Hindlimb muscle (tissue), 1 donor: Measurements from ENCODE around the gene PAQR5. TPM values are rescaled to one million over a fixed set of nuclear protein-coding genes. Genes with fewer than 3 reads are reported as not detected.
A peak's percentile ranks its signal among the peaks of the same experiment; 100 is the strongest.
"Not testable (repeated sequence)": the region's sequence is repeated elsewhere in the genome, so short reads cannot be mapped to it uniquely, and the experiment has no call there.

Source experiments
- DNase-seq: peaks from one replicate; pipeline ENCODE4 v3.0.0-alpha.2; 2013
- polyA plus RNA-seq: library from polyadenylated mRNA; unstranded; fragments of 120-200 nt; gene quantifications from one replicate; pipeline ENCODE4 v1.2.1, GENCODE V29; 2013; ENCODE audit not compliant: insufficient read length

Gene PAQR5, protein sequence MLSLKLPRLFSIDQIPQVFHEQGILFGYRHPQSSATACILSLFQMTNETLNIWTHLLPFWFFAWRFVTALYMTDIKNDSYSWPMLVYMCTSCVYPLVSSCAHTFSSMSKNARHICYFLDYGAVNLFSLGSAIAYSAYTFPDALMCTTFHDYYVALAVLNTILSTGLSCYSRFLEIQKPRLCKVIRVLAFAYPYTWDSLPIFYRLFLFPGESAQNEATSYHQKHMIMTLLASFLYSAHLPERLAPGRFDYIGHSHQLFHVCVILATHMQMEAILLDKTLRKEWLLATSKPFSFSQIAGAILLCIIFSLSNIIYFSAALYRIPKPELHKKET
- polyA plus RNA-seq, result 0.72 TPM

DNA sequence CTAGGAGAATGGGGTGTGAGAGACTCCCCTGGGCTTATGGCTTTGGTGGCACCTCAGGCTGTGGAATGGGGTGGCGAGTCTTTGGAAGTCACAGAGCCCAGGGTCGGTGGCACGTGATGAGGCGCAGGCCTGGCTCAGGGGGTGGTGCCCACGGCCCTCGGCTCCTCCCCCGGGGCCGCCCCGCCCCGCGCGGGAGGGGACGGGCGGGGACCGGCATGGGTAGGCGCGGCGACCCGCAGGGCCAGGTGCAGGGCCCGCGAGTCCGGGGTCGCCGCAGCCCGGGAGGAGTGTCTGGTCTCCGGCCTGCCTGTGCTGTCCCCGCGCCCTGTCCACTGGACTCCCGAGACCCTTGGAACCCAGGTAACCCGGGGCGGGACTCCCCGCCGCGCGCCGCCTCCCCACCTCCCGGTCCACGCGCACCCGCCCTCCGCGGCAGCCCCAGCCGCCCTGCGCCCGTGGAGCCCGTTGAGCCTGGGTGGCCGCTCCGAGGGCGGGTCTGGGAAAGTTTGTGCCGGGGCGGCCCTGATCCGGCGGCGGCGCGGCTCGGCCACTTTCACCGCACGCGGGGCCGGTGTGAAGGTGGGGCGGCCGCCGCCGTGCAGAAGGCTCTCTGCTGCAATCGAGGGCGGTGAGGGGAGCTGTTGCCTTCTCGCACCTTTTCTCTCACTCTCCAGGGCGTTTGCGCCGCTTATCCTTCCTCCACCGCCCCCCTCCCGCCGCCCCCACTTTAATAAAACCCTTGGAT, at the start of gene PAQR5:
TSS of gene PAQR5 (plus strand) at position 216 of the 745 bp plus-strand sequence. CDS start 61,169 bp downstream, outside the sequence.
- DNase-seq, result no peak

DNA sequence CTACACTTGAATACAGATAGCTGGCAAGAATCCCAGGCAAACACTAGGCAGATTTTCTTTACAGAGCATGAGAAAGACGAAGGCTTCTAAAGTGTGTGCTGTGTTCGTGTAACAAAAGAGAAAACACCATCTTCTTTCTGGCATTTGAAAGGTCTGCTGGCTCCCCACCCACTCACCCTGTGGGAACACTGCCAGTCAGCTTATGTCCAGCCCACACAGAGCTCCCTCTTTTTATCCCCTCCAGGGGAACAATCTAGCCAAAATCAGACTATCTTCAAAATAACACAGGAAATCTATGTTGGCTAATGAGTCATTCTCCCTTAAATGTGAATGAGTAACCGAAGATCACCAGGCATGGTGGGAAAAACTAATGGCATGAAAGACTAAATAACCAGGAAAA, 45.6 kb upstream of the PAQR5 start:
- DNase-seq, result no peak

GRCh38 chr15:69265347-69265955, 33.3 kb upstream of the PAQR5 start:
- no peak for DNase-seq

GRCh38 chr15:69271217-69271616, 27.5 kb upstream of the PAQR5 start:
- DNase-seq, result no peak

GRCh38 chr15:69272139-69272538, 26.6 kb upstream of the PAQR5 start:
- DNase-seq, result no peak

GRCh38 chr15:69272891-69273290, 25.8 kb upstream of the PAQR5 start:
- DNase-seq, result peak; percentile 23

- DNase-seq, result no peak
Measured at GRCh38 chr15:69275074-69275670, 23.5 kb upstream of the PAQR5 start.

DNA sequence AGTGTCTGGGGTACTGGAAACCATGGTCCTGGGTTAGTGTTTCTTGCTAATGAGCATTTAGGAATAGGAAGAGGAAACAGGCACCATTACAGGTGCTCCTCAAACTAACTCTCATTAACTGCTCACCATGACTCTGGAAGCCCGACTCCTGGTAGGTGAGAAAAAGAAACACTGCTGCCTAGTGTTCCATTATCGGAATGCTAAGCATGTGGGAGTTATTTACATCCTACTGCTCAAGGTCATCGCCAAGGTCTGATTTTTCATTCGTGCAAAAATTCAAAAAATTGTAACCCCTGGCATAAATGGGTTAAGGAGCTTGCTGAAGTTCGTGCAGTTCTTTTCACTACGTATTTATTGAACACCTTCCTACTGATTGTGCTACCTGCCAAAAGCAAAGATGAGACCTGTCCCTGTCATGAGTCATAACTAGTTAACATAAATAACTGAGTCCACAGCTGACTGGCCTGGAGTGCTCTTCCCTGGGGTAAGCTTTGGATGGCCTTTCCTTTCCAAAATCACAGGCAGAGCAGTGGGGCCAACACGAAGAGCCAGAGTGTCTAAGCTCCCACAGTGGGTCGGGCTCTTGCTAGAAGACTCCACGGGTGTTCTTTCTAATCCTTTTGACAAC, 22.7 kb upstream of the PAQR5 start:
- no peak for DNase-seq

- no peak for DNase-seq
Measured at GRCh38 chr15:69277316-69277715, 21.4 kb upstream of the PAQR5 start.

- DNase-seq, result no peak
Measured at GRCh38 chr15:69279636-69280035, 19.1 kb upstream of the PAQR5 start.

DNA sequence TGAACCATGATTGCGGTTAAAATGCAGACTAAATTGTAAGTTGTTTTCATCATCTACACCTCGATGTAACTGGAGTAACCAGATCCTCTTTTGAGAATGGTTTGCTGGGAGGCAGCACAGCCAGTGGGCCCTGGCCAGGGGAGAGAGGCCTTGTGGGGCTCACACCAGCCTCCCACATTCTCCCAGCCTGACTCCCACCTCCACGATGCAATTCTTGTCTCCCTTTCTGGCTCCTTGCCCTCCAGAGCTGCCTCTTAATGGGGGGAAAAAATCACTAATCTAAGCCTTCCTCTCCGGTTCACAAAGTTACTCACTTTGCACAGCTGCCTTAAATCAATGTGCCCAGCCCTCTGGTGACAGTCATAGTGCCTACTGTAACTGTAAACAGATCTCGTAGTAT, 17.9 kb upstream of the PAQR5 start:
- DNase-seq, result no peak

DNA sequence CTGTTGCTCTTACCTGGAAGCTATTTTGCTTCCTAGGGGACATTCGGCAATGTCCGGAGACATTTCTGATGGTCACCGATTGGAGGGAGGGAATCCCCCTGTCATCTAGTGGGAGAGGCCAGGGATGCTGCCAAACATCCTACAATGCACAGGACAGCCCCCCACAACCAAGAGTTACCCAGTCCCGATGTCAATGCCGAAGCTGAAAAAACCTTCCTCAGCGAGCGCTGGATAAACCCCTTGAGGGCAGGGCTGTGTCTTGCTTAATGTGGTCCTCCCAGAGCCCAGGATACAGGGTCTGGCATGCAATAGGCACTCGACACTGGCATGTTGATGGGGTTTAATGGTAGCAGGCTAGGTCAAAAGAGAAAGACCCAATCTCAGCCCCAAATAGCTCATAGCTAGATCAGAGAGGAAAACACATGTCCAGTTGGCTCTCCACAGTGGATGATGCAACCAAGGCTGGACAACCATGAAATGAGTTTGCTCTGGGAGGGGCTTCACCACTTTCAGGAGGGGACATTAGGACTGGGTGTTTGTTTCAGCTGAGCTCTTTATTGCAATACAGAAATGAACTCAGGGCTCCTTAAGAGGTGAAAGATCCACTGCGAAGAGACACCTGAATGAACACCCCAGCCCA, 16.5 kb upstream of the PAQR5 start:
- DNase-seq, result no peak

GRCh38 chr15:69285834-69286233, 12.9 kb upstream of the PAQR5 start:
- no peak for DNase-seq

- DNase-seq, result no peak
Measured at GRCh38 chr15:69288011-69288410, 10.7 kb upstream of the PAQR5 start.

DNA sequence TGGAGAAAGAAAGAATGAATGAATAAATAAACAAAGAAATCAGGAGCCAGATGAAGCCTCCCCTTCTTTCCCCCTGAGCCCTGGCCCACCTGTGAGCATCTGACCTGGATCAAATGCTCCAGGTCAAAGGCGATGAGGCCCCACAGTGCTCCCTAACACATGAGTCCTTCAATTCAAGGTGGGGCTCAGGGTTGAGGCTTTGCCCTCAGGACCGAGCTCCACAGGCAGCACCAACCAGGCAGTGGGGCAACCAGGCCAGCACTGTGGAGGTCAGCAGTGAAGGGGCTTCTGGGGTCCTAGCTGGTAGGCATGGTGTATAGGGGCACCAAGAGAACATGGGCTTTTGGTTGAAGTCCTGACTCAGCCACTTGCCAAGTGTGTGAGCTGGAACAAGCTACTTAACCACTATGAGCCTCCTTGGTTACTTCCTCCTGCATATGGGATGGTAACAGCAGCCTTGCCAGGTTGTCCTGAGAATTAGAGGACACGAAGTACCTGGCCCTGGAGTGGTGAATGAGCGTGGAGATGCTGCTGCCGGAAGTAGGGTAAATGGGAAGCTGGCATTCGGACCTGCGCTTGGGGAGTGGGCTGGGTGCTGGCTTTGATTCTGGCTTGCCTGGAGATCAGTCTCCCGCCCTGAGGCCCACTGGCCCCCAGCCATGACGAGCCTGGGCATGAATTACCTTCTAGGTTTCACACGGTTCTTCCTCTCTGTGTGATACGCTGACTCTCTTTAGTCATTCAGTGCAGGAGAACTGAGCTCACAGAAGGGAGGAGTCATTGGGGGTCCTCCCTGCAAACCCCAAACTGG, 10.0 kb upstream of the PAQR5 start:
- DNase-seq, result no peak

GRCh38 chr15:69289342-69290146, 9.2 kb upstream of the PAQR5 start:
- no peak for DNase-seq

GRCh38 chr15:69290346-69291164, 8.2 kb upstream of the PAQR5 start:
- no peak for DNase-seq

- DNase-seq, result not testable (repeated sequence)
Measured at GRCh38 chr15:69291651-69292050, 7.1 kb upstream of the PAQR5 start.

- DNase-seq, result no peak
Measured at GRCh38 chr15:69292826-69293420, 5.8 kb upstream of the PAQR5 start.
